GM13977 (cell line): Measurements from ENCODE around the gene COPA.

Source experiments
- DNase-seq: peaks from one replicate; pipeline ENCODE4 v3.0.0; 2012; ENCODE audit warnings: low spot score
- CTCF ChIP-seq: IDR thresholded peaks from 2 replicates; pipeline ENCODE4 v1.5.1; 2012; ENCODE audit warnings: mild to moderate bottlenecking, control low read depth; ENCODE audit not compliant: insufficient read depth; ENCODE audit errors: extremely low read depth, missing control alignments
- in situ Hi-C: fragments of 300-500 bp; cut with MboI; formaldehyde crosslinking; loops from one replicate; pipeline ENCODE4 v1.12.0; 2022; ENCODE audit warnings: low sequenced_read_pairs, low pct_unique_long_range_greater_than_20kb, mixed read lengths, inconsistent platforms; ENCODE audit not compliant: unreplicated experiment

COPA gene

GRCh38 chr1:160244209-160244608 lies 98.8 kb downstream of the COPA start:
- in situ Hi-C loops, result no loop called here
- no peak for TF ChIP-seq CTCF
- DNase-seq, result no peak

GRCh38 chr1:160243767-160244166 lies 99.3 kb downstream of the COPA start:
- no peak for TF ChIP-seq CTCF
- in situ Hi-C loops, result no loop called here
- DNase-seq, result no peak

- in situ Hi-C loops, result no loop called here
- no peak for DNase-seq
- no peak for TF ChIP-seq CTCF
These were observed 103.3 kb downstream of the COPA start for GRCh38 chr1:160239582-160240299.
